Activated CD8-positive, alpha-beta T cell treated with anti-CD3 and anti-CD28 coated beads, Interleukin-2, amount 10 ng/mL, durations not matched to agents 7 days and 5 days (primary cell): ENCODE measurements around the gene CDH2. TPM values are rescaled to one million over a fixed set of nuclear protein-coding genes. Genes with fewer than 3 reads are reported as not detected.
"Not testable (repeated sequence)": the region's sequence is repeated elsewhere in the genome, so short reads cannot be mapped to it uniquely, and the experiment has no call there.

ENCODE experiments used
- ATAC-seq: fragments of 150-1000 bp; cut with Tn5 transposase; one replicate; pipeline ENCODE4 v1.10.0; 2021; ENCODE audit warnings: moderate library complexity
- CTCF ChIA-PET: fragments of 350-600 bp; sonication (Branson Sonifier 250); formaldehyde crosslinking; loops from one replicate; lab custom pipeline; 2021; ENCODE audit warnings: antibody characterized with exemption; lab: Charles Lee
- POLR2A ChIA-PET: fragments of 350-600 bp; sonication (Branson Sonifier 250); formaldehyde crosslinking; loops from one replicate; lab custom pipeline; 2021; ENCODE audit warnings: antibody characterized with exemption; lab: Charles Lee
- DNase-seq: peaks from one replicate; pipeline ENCODE4 v3.0.0-alpha.2; 2020
- H3K27ac Mint-ChIP-seq: one replicate; pipeline ENCODE4 v1.8.0; 2021; ENCODE audit warnings: mild to moderate bottlenecking, mixed read lengths
- H3K27me3 Mint-ChIP-seq: one replicate; pipeline ENCODE4 v1.8.0; 2021; ENCODE audit warnings: low read depth, mixed read lengths
- H3K36me3 Mint-ChIP-seq: one replicate; pipeline ENCODE4 v1.8.0; 2021; ENCODE audit warnings: low read depth, mixed read lengths
- H3K4me1 Mint-ChIP-seq: one replicate; pipeline ENCODE4 v1.8.0; 2021; ENCODE audit warnings: low read depth, mixed read lengths
- H3K4me3 Mint-ChIP-seq: one replicate; pipeline ENCODE4 v1.8.0; 2021; ENCODE audit warnings: mild to moderate bottlenecking, mixed read lengths
- H3K9me3 Mint-ChIP-seq: one replicate; pipeline ENCODE4 v1.8.0; 2022; ENCODE audit warnings: mixed read lengths; ENCODE audit not compliant: insufficient read depth
- total RNA-seq, 2 experiments: library from RNA; stranded (reverse); gene quantifications; one replicate each; pipeline ENCODE4 v1.2.3, GENCODE V29; 2021

The CDH2 gene
- total RNA-seq, 2 experiments from 2014 or later = 0.11 to 0.21 TPM

DNA sequence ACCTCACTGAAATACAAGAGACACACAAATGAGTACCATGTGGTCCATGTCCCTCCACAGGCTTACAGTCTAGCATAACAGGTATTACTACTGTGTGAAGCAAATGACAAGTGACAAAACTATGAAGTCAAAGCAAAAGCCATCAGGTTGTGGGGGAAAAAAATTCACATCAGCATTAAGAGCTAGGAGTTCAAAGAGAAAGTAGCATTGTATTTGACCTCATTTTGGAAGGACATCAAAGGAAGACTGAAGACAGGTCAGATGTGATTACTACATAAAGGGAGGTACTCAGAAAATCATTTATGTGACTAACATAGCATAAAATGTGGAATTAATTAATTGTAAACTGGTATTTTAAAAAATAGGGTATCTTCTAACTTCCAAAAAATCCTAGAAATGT is 224.2 kb downstream of the CDH2 start:
- Mint-ChIP-seq H3K4me3 (no peak overlapping the region), H3K9me3 (no peaks in the 10 kb centered on the region), H3K36me3 (no peaks in the 10 kb centered on the region), H3K4me1 (no peaks in the 10 kb centered on the region), H3K27me3 (no peaks in the 10 kb centered on the region), H3K27ac (no peak overlapping the region)
- DNase-seq = no peak
- no peak for ATAC-seq
- ChIA-PET POLR2A (no interaction called here), CTCF (interaction anchor here (1.1 kb wide), 1 partner anchor 10 kb away, joined by 3 read pairs; no protein-coding TSS in a partner anchor)

DNA sequence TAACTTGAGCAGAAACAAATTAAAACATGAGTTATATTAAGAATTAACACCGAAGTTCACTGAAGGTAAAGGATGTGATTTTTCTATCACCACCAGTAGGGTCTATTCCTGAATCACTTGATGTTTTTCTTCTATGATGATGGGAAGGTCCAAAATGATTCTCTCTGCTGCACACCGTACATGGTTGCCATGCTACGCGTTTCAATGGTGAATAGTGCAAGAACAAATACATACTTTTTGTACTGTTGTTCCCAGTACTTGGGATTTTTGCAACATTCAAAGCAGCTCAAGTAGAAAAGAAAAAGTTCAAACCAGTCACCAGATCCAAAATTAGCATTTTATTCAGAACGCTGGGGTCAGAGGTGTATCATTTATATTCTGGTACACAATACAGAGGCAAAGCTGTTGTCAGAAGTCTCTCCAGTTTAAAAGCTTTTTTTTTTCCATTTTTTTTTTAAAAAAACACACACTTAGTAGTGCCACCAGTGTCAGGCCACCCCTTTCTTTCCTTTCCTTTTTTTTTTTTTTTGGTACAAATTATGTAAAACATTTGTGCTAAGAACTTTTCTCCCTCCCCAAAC is 226.2 kb downstream of the CDH2 start:
- ChIA-PET POLR2A (no interaction called here), CTCF (no interaction called here)
- H3K27ac Mint-ChIP-seq = no peak overlapping the region
- ATAC-seq (no peak), DNase-seq (no peak)
- no peaks in the 10 kb centered on the region for H3K27me3 Mint-ChIP-seq
- H3K4me3 Mint-ChIP-seq = no peak overlapping the region
- no peaks in the 10 kb centered on the region for H3K4me1 Mint-ChIP-seq
- no peaks in the 10 kb centered on the region for H3K9me3 Mint-ChIP-seq
- H3K36me3 Mint-ChIP-seq = no peaks in the 10 kb centered on the region

DNA sequence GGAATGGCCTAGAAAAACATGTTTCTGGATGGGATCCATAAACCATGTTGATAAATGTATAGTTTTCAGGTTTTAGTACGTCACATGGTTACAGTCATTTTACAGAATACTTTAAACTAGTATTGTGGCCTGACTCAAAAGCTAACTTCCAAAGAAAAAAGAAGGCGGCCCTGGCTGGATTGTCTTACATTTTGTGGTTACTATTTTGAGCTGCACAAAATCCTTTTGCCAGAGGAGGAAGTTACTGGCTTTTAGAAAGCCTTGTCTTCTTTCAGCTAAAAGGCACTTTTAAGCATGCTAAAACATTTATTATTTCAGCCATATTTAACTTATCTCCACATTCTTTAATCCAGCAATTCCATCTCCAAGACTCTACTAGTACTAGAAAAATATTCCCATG is 227.9 kb downstream of the CDH2 start:
- H3K27me3 Mint-ChIP-seq = no peaks in the 10 kb centered on the region
- no peak for DNase-seq
- H3K9me3 Mint-ChIP-seq = peaks cover 8% of the 10 kb centered on the region
- ChIA-PET CTCF (no interaction called here), POLR2A (no interaction called here)
- H3K27ac Mint-ChIP-seq = no peak overlapping the region
- no peak overlapping the region for H3K4me3 Mint-ChIP-seq
- ATAC-seq = no peak
- H3K36me3 Mint-ChIP-seq = no peaks in the 10 kb centered on the region
- no peaks in the 10 kb centered on the region for H3K4me1 Mint-ChIP-seq

DNA sequence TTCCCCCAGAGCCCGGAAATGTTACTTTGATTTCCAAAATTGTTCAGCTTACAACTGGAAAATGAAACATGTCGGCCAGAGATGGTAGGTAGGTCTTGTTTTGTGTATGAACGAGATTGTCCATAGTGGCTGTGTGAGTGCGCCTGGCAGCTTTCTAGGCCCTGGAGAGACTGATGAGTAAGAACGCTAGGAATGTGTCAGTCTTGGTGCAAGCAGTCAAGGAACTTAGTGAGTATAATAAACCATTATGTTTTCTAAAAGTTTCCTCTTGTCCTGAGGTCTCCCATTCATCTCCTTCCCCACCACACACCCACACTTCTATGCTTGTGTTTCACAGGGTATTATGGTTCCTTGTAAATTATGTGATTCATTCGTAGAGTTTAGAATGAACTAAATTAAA is 234.2 kb downstream of the CDH2 start:
- Mint-ChIP-seq H3K27me3 (no peaks in the 10 kb centered on the region), H3K4me3 (no peak overlapping the region), H3K9me3 (peaks cover 13% of the 10 kb centered on the region), H3K36me3 (no peaks in the 10 kb centered on the region), H3K27ac (no peak overlapping the region), H3K4me1 (no peaks in the 10 kb centered on the region)
- no peak for ATAC-seq
- CTCF ChIA-PET = interaction anchor here (0.8 kb wide), 1 partner anchor 9 kb away, joined by 3 read pairs; no protein-coding TSS in a partner anchor
- DNase-seq = no peak
- POLR2A ChIA-PET = no interaction called here

DNA sequence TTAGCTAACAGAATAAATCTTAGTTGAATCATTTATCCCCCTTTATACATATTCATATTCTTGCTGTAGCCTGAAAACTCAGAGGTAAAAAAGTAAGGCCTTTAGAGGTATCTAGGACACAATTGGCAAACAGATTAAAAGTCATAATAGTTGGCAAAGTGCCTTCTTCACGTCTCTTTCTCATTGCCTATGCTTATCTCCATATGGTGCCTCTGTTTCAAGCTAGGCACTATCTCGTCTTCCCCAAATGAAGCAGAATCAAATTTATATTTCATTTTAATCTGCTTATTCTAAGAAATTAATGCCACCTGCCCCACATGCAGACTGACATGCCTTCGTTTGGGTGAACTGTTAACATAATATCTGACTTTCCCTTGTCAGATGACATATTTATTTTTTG is 245.4 kb downstream of the CDH2 start:
- no peak for DNase-seq
- no peak overlapping the region for H3K4me3 Mint-ChIP-seq
- peaks cover 17% of the 10 kb centered on the region for H3K9me3 Mint-ChIP-seq
- no peaks in the 10 kb centered on the region for H3K36me3 Mint-ChIP-seq
- no peak for ATAC-seq
- H3K4me1 Mint-ChIP-seq = no peaks in the 10 kb centered on the region
- ChIA-PET CTCF (no interaction called here), POLR2A (no interaction called here)
- no peak overlapping the region for H3K27ac Mint-ChIP-seq
- no peaks in the 10 kb centered on the region for H3K27me3 Mint-ChIP-seq

DNA sequence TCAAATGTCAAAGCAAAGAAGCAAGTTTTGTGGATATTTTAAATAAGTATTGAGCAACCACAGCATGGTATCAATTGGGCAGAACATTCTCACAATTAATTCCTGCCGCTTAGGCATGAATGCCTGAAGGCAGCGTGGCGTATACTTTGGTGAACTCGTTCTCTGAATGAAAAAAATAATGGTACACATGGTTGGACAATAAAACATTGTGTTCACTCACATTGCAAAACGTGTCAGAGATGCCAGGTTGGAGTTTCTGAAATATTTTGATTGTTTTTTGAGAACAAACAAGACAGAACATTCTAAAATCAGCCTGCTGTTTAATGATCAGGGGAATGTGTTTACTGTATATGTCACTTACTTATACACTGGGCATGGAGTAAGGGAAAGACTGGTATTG is 254.2 kb downstream of the CDH2 start:
- ChIA-PET CTCF (no interaction called here), POLR2A (no interaction called here)
- ATAC-seq (no peak), DNase-seq (no peak)
- Mint-ChIP-seq H3K27ac (no peak overlapping the region), H3K4me1 (no peaks in the 10 kb centered on the region), H3K4me3 (no peak overlapping the region), H3K27me3 (no peaks in the 10 kb centered on the region), H3K36me3 (no peaks in the 10 kb centered on the region), H3K9me3 (peaks cover 12% of the 10 kb centered on the region)

DNA sequence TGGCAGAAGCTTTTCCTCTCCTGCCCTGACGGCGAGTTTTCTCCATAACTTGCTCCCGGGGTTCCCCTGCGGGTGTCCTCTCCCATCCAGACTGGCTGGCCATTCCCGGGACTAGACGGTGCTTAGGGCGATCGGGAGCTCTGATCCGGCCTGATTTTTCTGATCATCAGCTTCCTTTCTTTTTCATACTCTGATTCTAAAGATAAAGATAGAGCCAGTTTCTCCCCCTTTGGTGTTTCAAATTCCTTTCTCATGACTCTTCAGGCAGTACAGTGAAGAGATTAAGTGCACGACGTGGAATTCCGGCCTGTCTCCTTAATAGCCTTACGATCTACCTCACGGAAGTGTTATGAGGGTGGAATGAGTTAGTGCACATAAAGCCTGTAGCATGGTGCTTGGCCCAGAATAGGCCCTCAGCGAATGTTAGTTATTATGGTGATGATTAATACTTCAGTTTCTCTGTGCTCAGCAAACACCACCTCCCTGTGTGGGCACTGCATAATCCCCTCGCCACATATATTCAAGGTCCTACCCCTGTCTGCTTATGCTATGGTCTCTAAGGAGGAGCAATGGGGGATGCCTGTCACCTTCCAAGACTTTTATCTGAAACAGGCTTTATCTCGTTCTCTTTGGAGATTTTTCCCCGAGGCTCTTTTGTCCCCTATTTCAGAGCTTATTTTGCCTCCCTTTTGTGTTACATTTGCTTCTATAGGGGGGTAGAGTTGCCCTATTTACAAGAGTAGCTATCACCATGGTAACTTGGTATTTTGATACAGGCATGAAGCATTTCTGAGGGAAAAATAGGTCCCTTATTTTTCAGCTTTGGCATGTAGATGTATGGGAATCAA is 254.8 kb downstream of the CDH2 start:
- Mint-ChIP-seq H3K9me3 (peaks cover 7% of the 10 kb centered on the region), H3K4me3 (no peak overlapping the region), H3K27ac (no peak overlapping the region), H3K4me1 (no peaks in the 10 kb centered on the region), H3K27me3 (no peaks in the 10 kb centered on the region), H3K36me3 (no peaks in the 10 kb centered on the region)
- no peak for DNase-seq
- no peak for ATAC-seq
- POLR2A ChIA-PET = no interaction called here
- CTCF ChIA-PET = no interaction called here

DNA sequence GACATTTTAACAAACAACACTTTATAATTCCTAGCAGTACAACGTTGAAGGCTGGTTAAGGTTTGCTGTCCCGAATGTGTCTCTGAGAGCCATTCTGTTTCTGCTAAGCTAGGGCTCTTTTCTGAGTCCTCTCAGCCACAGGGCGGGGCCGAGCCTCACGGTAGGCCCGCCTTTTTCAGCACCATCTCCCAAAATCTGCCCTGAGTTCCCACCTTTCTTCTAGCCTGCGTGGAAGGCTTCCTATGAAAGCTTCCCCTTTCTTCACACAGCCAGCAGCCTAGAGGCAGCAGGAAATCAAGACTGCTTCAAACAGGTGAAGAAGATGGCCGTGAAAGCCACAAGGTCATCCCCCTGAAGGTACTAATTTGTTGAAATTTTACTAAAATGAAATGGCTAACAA is 255.5 kb downstream of the CDH2 start:
- ChIA-PET CTCF (no interaction called here), POLR2A (no interaction called here)
- DNase-seq (no peak), ATAC-seq (no peak)
- Mint-ChIP-seq H3K36me3 (no peaks in the 10 kb centered on the region), H3K4me3 (no peak overlapping the region), H3K9me3 (peaks cover under 1% of the 10 kb centered on the region), H3K4me1 (no peaks in the 10 kb centered on the region), H3K27me3 (no peaks in the 10 kb centered on the region), H3K27ac (no peak overlapping the region)

DNA sequence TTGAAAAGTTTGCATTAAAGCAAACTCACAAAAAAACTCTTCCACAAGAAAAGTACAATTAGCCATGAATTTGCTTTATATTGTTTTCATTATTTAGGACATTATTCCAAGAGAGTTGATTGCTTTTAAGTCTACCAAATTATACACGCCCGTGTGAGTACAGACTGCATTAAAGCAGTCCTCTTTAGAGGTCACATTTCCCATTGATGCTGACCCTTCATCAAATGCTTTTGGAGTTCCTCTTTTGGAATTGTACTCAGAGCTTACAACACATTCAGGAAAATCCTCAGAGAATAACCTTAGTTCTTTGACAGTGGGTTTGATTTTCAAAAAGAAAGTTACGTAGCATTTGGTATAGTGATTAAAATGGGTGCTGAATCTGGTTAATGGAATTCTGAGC is 256.1 kb downstream of the CDH2 start:
- H3K36me3 Mint-ChIP-seq = no peaks in the 10 kb centered on the region
- H3K4me3 Mint-ChIP-seq = no peak overlapping the region
- no peak overlapping the region for H3K27ac Mint-ChIP-seq
- H3K27me3 Mint-ChIP-seq = no peaks in the 10 kb centered on the region
- ATAC-seq (no peak), DNase-seq (no peak)
- ChIA-PET CTCF (no interaction called here), POLR2A (no interaction called here)
- no peaks in the 10 kb centered on the region for H3K4me1 Mint-ChIP-seq
- no peaks in the 10 kb centered on the region for H3K9me3 Mint-ChIP-seq

DNA sequence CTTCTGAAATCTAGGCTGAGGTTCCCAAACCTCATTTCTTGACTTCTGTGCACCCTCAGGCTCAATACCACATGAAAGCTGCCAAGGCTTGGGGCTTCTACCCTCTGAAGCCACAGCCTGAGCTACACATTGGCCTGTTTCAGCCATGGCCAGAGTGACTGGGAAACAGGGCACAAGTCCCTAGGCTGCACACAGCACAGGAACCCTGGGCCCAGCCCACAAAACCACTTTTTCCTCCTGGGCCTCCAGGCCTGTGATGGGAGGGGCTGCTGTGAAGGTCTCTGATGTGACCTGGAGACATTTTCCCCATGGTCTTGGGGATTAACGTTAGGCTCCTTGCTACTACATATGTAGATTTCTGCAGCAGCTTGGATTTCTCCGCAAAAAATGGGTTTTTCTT is 270.7 kb downstream of the CDH2 start:
- DNase-seq, CTCF ChIA-PET, H3K36me3 Mint-ChIP-seq, H3K27me3 Mint-ChIP-seq, ATAC-seq, H3K4me3 Mint-ChIP-seq, H3K4me1 Mint-ChIP-seq, H3K27ac Mint-ChIP-seq, POLR2A ChIA-PET: not testable (repeated sequence)
- H3K9me3 Mint-ChIP-seq = peaks cover 28% of the 10 kb centered on the region

DNA sequence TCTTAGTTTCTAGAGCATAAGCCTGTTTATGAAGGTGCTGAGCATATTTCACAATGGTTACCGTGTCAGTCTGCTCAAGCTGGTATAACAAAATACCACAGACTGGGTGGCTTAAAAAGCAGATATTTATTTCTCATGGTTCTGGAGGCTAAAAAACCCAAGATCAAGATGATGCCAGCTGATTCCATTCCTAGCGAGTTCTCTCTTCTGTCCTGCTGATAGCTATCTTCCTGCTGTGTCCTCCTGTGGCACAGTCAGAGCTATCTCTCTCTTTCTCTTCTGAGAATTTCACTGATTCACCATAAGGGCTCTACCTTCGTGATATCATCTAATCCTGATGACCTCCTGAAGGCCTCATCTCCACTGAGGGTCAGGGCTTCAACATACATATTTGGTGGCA is 273.0 kb downstream of the CDH2 start:
- Mint-ChIP-seq H3K4me1 (no peaks in the 10 kb centered on the region), H3K36me3 (no peaks in the 10 kb centered on the region), H3K9me3 (peaks cover 31% of the 10 kb centered on the region), H3K27me3 (no peaks in the 10 kb centered on the region), H3K4me3 (no peak overlapping the region), H3K27ac (no peak overlapping the region)
- ATAC-seq = no peak
- ChIA-PET CTCF (no interaction called here), POLR2A (no interaction called here)
- DNase-seq = no peak

DNA sequence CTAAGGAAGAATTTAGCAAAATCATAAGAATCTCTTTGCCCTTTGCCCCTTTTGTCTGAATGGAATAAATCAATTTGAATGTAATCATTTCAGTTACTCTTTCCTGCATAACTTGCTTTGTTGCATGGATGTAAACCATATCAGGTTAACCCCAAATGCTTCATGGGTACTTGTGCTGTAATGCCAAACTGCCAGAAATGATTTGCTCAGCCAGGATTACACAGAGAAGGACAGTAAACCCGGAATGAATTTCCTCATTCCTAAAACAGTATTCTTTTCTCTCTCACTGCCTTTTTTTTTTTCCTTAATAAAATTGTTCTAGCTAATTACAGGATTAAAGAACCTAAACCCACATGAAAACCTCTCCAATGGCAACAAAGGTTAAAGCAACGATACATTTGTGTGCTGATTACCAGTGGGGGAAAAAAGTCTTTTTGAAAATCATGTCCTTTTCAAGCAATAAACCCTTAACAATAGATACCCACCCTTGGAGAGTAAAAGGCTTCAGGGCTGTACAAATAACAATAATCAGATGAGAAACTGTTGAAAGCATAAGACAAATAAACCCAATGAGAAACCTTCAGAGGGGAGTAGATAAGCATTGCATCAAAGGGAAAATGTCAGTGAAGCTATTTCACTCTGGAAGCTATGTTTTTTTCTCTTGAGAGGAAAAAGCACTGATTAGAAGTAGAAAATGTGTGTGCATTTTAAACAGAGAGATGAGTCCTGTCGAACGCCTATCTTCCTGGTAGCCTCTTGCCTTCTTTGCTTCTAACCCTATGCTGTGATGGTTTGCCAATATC is 275.3 kb downstream of the CDH2 start:
- no peaks in the 10 kb centered on the region for H3K27me3 Mint-ChIP-seq
- CTCF ChIA-PET = no interaction called here
- ATAC-seq (no peak), DNase-seq (no peak)
- no peaks in the 10 kb centered on the region for H3K4me1 Mint-ChIP-seq
- POLR2A ChIA-PET = interaction anchor here (0.6 kb wide), 1 partner anchor 1947 kb away, joined by 10 read pairs; no protein-coding TSS in a partner anchor
- no peak overlapping the region for H3K27ac Mint-ChIP-seq
- peaks cover 26% of the 10 kb centered on the region for H3K9me3 Mint-ChIP-seq
- no peaks in the 10 kb centered on the region for H3K36me3 Mint-ChIP-seq
- no peak overlapping the region for H3K4me3 Mint-ChIP-seq
